ENCODE measurements around the gene NAGPA.
A peak's percentile ranks its signal among the peaks of the same experiment; 100 is the strongest.
"Not testable (repeated sequence)": the region's sequence is repeated elsewhere in the genome, so short reads cannot be mapped to it uniquely, and the experiment has no call there.

The NAGPA gene

GRCh38 chr16:5059386-5060072 is 25.8 kb upstream of the NAGPA start:
- DNase-seq = no peak

GRCh38 chr16:5058476-5058875 is 24.7 kb upstream of the NAGPA start:
- DNase-seq = no peak

GRCh38 chr16:5056352-5056751 is 22.6 kb upstream of the NAGPA start:
- DNase-seq = peak; percentile 40

DNA sequence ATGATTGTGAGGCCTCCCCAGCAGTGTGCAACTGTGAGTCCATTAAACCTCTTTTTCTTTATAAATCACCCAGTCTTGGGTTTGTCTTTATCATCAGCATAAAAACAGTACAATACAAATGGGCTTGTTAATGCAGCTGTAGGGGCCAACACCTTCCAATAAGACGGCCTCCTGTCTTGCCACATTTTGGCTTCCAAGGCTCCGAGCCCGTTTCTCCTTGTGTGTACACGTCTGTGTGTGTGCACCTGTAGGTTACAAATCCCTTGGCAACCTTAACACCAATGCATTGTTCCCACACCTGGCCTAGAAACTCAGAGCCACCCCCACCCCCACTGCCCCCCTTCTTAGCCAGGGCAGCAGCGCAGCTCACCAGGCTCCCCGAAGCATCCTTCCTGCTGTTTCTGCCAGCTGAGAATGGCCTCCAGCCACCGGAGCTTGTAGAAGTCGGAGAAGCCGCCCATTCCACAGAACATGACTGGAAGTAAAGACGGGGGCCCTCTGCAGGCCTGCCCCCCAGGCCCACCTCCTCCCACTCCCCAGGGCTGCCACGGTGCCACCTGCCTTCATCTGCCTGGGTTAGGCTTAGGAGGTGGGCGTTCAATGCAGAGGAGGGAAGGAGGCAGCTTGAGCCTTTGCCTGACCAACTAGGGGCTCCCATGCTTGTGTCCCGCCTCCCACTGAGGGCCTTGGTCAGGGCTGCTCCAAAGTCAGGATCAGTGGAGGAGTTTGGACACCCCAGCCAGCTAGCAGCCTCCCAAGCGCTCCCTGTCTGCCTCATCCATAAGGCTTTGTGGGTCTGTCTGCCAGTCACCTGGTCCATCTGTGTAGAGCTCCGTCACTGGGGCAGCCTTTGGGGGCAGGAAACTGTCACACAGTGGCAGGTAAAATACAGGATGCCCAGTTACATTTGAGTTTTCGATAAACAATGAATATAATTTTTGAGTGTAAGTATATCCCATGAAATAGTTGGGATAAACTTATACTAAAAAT is 21.4 kb upstream of the NAGPA start:
- no peak for DNase-seq

- DNase-seq = no peak
Measured at GRCh38 chr16:5046914-5047313, 13.2 kb upstream of the NAGPA start.

DNA sequence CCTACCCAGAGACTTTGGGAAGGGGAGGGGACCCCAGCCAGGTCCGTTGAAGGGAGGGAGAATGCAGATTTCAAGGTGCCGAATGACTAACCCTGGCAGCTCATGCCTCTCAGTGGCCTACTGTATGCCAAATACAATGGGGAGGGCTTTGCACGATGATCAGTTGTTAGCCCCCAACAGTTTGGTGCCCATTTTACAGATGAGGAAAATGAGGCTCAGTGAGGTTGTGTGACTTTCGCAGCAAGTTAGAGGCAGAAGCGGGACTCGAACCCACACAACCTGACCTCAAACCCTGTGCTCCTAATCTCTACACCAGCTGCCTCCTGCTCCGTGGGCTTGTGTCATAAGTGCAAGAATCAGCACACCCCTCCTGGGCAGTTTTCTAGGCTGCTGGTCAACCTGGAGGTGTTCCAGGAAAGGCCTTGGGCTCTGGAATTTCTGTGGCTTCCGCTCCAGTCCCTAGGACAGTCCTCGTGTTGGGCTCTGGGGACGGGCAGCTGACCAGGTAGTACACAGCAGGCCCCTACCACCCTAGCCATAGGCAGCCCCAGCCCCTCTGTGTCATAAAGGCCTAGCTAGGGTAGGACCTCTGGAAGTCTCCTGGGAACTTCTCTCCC is 11.9 kb upstream of the NAGPA start:
- no peak for DNase-seq

- DNase-seq = not testable (repeated sequence)
Measured at GRCh38 chr16:5044581-5044980, 10.8 kb upstream of the NAGPA start.

GRCh38 chr16:5044011-5044540 is 10.3 kb upstream of the NAGPA start:
- DNase-seq = no peak

DNA sequence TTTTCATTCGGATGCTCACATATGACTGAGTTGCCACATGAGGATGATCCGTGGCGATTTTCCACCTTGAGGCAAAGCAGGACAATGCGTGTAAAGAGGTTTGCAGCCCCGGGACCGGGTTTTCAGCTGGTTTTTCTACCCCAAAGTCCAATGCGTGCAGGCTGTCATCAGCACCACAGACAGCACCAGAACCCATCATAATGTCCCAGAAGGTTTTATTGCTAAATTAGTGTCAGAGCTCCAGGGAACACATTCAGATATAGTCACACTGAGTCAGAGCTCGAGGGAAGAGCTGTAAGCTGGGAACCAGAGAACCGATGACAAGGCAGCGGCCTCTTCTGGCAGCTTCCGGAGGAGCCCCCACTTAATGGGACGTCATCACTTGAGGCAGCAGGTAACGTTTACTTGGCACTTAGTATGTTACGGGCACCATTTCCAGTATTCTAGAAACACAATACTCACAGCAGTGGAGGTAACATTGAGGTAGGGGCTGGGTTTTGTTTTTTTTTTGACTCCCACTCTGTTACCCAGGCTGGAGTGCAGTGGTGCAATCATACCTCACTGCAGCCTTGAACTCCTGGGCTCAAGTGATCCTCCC is 8.9 kb upstream of the NAGPA start:
- no peak for DNase-seq

DNA sequence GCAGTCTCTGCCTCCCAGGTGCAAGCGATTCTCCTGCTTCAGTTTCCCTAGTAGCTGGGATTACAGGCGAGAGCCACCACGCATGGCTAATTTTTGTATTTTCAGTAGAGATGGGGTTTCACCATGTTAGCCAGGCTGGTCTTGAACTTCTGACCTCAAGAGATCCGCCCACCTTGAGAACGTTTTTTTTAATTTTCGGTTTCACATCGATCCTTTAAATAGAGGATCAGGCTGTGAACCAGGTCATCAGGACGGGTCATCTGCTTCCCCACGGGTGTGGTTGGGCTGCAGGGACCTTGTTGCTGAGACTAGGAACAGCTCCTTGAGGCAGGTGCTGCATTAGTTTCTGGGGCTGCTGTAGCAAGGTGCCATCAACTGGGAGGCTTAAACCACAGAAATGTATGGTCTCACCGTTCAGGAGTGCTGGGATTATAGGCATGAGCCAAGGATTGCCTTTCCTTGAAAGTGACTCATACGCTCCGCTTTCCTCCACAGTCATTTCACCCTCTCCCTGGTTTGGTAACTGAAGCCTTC is 7.9 kb upstream of the NAGPA start:
- no peak for DNase-seq

DNA sequence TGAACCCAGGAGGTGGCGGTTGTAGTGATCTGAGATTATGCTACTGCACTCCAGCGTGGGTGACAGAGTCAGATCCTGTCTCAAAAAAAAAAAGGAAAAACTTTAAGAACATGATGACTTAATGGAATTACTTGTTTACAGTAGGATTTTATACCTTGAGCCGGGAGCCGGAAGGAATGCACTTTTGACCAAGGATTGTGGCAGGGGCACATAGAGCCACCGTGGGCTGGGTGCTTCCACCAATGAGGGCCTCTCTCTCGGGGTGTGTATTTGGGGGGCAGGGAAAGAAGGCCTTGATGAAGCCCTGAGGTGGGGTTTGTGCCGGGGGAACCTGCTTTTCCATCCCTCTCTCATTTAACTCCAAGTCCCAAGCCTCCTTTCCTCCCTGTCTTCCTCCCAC is 6.7 kb upstream of the NAGPA start:
- no peak for DNase-seq

DNA sequence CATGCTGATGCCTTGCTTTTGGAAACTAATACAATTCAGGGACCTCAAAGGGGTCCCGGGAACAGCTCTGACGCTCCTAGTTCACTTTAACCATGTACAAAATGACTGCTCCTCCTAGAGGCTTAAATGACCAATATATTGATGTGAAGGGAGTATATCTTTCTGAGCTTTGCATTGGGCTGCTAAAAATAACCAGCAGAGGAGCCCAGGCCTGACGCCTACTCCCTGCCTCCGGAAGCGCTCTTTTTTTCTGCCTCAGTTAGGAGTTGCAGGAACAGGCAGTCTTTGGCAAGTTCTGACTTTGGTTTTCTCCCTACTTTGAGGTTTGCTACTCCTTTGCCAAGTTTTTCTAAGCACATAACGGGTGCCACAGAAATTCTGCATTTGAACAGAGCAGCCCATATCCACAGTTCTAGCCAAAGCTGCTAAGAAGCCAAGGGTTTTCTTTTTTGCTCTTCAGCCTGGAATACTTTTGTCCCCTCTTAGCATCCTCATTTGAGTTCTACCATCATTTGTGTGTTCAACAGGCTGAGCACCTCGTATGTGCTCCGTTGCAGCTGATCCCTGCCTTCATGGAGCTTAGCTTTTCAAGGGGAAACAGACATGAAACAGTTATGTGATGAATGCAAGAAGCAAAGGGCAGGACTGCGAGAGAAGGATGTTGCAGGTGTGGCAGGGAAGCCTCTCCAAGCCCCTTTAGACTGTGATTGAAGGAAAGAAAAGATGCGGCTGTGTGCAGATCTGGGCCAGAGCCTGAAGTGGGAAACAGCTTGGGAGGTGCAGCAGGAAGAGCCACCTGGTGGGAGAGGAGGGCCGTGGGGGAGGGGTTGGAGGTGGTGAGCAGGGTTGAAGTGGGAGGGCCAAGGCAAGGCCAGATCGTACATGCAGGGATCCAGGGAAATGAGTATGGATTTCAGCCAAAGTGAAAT is 2.8 kb upstream of the NAGPA start:
- no peak for DNase-seq

- DNase-seq = no peak
Measured at GRCh38 chr16:5035909-5036227, 2.1 kb upstream of the NAGPA start.

- no peak for DNase-seq
Measured at GRCh38 chr16:5034167-5034523, 410 bp upstream of the NAGPA start.

GRCh38 chr16:5032748-5033167 is 977 bp downstream of the NAGPA start:
- no peak for DNase-seq

DNA sequence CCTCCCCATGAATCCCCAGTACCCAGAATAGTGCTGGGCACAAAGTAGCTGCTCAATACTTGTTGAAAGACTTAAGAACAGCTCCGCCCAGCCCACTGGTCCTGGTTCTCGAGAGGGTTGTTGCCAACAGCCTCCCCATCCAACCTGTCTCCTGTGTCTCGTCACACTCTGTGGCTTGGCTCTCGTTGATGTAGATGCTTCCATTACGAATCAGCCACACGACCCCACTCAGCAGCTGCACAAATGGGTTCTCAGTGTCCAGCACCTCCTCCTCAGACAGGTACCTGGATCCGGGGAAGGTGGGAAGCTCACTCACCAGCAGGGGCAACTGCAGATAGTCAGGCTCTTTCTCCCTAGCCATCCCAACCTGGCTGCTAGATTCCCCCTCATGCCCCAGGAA is 2.1 kb downstream of the NAGPA start:
- no peak for DNase-seq

GRCh38 chr16:5030251-5030870 is 3.4 kb downstream of the NAGPA start:
- DNase-seq = no peak

DNA sequence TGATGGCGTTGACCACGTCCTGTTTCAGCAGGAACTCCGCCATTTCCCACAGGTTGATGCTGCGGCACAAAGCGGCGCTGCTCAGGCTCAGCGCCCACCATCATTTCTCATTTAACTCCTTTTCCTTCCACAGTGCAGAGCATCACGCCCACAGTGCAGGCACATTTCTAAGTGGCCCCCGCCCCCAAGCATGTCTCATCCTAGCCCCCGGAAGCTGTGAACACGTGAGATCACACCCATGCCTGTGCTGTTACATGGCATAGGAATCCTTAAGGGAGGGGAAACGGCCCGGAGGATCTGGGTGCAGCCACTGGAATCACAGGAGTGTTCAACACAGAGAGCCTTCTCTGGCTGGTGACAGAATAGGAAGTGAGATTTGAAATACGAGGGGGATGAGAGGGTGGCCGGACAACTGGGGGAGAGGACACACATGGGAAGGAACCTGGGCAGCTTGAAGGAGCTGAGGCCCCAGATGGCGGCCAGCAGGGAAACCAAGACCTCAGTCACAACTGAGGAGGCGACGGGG is 4.7 kb downstream of the NAGPA start:
- DNase-seq = no peak

DNA sequence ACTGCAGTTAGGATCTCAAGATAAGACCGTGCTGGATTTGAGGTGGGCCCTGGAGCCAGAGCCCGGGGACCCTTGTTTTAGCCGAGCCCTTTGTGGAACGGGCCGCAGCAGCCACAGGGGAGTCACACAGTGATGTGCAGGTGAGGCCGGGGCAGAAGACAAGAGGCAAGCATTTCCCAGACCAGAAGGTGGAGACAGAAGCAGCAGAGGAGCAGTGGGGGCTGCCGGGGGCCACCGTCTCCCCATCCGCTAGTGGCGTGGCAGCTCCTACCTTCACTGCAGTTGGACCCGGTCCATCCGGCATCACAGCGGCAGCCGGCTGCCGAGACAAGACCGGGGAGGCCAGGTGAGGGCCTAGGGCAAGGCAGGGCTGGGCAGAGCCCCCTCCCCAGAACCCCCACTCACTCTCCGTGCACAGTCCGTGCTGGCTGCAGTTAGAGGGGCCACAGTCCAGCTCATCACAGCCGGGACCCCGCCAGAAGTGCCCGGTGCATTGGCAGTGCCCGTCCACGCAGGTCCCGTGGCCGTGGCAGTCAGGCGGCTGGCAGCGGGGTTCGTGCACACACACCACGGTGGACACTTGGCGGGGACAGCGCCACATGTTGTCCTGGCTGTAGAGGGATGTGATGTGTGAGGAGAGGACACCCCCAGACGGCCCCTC is 6.0 kb downstream of the NAGPA start:
- DNase-seq = no peak

DNA sequence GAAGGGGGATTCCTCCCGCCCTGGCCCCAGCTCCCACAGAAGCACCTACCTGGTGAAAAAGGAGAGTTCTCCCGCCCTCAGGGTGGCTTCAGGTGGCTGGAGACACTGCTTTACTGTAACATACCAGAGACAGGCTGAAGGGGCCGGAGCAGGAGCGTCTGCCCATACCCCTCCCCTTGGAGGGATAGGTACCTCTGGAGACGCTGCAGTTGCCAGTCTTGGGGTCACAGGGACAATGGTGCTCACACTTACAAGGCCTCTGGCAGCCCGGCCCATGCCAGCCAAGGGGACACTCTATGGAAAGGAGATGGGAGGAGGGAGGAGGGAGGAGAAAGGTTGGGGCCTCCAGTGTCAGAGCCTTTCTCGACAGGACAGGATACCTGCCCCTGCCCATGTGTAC is 6.6 kb downstream of the NAGPA start:
- no peak for DNase-seq

GRCh38 chr16:5026664-5027063 is 7.1 kb downstream of the NAGPA start:
- no peak for DNase-seq
